Glomerular visceral epithelial cell (primary cell): ENCODE results near the gene RNF157.

Experiments
- DNase-seq: peaks from one replicate; pipeline ENCODE4 v3.0.0-alpha.2; 2016; ENCODE audit errors: extremely low spot score

The RNF157 gene

DNA sequence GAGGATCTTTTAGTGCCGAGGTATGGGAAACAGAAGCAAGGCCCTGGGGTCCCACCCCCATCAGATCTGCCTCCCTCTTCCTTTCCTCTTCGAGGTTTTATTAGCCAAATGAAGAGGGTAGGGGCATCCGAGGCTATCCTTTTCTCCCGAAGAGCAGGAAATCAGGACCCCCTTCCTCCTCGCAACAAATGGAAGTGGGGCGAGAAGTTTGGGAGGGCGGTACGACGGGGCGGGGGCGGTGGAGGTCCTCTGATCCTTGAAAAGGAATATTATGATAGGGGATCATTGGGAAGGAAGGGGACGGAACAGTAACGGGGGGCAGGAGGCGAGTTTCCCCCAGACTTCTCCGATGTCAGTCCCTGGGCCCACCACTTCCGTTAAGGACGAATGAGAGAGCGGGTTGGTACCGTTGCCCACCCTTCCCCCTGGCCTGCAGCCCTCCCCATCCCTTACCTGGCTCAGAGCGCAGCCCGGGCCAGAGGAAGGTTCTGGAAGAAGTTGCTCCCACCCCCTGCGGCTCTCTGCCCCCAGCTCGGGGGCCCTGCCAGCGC is 99.6 kb downstream of the RNF157 start:
- DNase-seq, result no peak

DNA sequence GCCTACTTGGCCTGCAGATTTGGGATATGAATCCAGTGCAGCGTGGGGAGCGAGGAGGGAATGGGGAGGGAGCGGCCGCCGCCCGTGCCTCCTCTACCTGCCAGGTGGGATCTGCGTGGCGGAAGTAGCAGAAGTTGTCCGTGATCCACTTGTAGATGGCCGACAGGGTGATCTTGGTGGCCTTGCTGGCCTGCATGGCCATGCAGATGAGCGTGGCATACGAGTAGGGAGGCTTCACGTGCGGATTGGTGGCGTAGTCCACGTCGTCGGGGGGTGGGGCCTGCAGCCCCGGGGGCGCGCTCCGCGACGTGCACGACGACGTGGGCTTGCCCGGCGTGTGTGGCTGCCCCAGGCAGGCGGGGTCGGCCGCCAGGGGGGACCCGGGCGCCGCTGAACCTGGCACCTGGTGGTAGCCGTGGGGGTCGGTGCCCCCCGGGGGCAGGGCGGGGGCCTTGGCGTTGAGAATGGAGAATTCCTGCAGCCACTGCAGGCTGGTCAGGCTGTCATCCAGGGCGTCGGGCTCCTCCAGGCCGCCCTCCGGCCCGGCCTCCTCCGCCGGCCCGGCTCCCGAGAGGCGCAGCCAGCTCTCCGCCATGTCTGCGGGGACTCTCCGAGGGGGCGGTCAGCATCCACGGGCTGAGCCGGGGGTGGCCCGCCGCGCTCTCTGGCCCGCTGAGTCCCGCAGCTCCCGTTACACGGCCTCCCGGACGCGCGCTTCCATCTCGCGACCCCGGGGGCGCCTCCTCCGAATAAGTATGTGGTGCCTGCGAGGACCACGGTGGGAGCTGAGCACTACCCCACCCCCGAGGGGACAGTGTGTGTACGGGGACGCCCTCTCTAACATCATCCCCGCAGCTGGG is 100.3 kb downstream of the RNF157 start:
- no peak for DNase-seq

- DNase-seq, result no peak
Measured at GRCh38 chr17:76138896-76139752, 101.2 kb downstream of the RNF157 start.

DNA sequence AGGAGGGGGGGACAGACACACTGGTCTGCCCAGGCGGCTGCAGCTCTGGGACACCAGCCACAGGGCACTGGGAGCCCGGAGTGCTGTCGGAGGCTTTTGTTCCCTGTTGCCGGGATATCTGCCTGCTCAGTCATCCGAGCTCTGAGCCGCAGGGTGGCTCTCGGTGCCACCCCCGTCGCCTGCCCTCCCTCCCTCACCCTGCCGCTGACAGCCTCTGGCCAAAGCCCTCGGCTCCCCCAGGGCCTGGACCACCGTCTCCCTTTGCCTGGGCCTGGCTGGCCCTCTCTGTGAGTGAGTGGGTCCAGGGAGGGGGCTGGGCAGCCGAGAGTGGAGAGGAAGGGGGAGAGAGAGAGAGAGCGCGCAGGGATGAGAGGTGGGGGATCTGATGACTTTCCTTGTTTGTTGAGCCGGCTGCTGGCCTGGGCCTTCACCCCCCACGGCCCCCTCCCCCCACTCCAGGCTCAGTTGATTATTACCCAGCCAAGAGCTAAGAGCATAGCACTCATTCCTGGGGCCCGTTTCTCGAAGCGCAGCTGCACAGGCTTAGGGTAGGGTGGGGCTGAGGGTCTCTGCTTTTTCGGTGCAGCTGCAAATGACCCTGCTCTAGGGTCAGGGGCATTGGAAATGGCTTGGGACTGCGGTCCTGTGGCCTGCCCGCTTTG is 101.9 kb downstream of the RNF157 start:
- peak; percentile 65 for DNase-seq

DNA sequence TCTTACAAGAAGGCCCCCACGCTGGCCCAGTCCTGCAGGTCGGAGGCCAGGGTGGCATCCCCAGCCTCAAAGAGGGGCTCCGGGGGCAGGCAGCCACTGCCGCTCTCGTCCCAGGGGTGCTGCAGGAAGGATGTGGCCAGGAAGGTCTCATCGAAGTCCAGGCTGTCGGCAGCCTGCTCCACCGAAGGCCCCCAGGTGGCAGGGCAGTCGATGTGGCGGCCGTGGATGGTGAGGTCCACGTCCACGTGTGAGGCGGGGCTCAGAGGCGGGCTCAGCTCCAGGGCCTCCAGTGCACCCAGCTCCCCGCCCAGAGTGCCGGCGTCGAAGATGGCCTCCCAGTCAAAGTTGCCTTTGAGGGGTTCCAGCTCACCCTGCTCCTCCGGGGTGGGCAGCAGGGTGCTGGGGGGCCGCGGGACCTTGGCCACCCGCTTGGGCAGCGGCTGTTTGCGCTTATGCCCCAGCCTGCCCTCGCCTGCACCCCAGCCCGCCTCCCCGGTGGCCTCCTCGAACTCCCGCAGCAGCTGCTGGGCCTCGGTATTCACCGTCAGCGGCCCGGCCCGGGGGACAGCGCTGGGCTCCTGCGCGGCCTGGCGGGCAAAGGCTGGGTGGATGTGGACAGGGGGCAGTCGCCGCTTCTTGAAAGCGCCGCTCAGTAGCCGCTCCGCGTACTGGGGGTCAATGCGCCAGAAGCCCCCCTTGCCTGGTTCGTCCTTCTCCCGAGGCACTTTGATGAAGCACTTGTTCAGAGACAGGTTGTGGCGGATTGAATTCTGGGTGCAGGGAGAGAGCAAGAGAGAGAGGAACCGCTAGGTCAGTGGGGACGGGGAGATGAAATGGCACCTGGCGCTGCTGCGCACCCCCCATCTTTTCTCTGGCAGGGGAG is 102.7 kb downstream of the RNF157 start:
- DNase-seq, result no peak

DNA sequence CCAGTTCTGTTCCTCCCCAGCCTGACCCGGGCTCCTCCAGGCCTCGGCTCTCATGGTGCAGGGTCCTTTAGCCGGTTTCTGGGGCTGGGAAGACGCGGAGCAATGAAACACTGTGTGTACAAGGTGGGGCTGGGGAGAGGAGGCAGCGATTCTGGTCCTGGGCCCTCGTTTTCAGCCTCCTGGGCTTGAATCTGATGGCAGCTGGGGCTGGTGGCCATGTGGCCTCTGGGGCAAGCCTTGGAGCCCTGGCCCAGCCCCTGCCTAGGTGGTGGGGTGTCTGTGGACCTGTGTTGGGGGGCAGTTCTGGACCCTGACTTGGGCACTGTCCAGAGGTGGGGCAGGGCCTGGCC is 103.3 kb downstream of the RNF157 start:
- no peak for DNase-seq

DNA sequence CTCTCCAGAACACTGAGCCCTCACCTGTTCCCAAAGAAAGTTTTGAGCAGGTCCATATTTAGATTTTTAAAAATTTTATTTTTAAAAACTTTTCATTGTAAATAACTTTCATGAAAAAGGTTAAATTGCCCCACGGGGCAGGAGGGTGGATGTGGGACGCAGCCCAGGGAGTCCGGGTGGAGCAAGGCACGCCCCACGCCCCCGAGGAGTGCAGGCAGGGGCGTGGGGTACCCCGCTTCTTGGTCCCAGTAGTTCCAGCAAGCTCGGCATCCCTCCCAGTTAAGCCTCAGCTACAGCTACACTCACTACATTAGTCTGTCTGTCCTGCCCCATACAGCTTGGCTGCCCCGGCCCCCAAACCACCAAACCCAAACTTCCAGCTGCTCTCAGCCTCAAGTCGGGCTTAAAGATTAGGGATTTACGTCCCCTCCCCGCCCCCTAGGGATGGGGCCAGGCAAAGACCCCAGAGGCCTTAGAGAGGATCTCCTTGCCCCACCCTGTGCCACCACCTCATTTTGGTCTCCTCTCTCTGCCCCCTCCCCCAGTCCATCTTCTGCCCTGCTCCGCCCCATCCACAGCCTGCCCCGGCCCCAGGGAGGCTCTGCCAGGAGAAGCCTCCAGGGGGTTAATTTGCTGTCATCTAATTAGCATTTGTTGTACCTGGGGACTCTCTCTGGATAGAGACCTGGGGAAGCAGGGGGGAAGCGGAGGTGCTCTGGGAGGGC is 103.9 kb downstream of the RNF157 start:
- DNase-seq, result no peak

DNA sequence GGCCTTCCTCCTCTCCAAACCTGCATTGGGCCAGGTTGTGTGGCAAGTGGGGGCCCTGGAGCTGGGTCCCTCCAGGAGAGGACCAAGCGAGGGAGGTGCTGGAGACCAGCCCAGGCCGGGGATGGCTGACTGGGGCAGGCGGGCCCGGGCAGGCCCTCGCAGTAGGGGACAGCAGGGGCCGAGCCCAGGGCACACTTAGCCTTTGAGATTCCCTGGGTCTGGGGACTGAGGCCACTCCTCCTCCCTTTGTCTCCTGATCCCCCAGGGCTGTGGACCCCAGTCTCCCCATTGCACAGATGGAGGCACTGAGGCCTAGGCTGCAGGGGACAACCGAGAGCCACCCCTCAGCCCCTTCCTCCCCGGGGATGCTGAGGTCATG is 104.5 kb downstream of the RNF157 start:
- DNase-seq, result no peak

- no peak for DNase-seq
Measured at GRCh38 chr17:76134911-76135809, 105.1 kb downstream of the RNF157 start.

DNA sequence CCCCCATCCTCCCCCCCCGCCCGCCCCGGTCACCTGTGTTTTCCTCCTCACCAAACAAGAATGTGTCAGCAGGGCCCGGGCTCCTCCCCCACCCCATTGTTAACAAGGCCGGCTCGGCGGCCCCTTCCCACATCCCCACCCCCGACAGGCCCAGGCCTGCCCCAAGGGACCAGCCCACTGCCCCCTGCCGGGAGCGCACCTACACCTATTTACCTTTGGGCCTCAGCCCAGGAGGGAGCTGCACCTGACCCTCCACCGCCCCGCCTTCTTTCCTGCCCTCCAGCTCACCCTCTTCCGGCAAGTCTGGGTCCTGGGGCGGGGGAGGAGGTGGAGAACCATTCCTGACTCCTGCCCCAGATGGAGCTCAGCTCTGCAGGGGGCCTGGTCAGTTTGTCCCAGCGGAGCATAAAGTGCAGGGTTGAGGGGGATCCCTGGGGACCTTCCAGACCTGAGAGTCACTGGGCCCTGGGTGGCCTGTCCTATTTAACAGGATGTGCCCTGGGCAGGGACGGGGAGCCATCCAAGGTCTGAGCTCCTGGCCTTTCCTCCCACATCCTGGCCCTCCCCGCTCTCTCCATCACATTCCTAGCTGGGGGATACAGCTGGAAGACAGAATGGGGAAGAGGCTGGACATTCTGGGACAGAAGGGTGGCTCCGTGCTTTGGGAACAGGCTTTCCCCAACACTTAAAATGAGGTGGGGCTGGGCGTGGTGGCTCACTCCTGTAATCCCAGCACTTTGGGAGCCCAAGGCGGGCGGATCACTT is 107.5 kb downstream of the RNF157 start:
- DNase-seq, result peak; percentile 18

DNA sequence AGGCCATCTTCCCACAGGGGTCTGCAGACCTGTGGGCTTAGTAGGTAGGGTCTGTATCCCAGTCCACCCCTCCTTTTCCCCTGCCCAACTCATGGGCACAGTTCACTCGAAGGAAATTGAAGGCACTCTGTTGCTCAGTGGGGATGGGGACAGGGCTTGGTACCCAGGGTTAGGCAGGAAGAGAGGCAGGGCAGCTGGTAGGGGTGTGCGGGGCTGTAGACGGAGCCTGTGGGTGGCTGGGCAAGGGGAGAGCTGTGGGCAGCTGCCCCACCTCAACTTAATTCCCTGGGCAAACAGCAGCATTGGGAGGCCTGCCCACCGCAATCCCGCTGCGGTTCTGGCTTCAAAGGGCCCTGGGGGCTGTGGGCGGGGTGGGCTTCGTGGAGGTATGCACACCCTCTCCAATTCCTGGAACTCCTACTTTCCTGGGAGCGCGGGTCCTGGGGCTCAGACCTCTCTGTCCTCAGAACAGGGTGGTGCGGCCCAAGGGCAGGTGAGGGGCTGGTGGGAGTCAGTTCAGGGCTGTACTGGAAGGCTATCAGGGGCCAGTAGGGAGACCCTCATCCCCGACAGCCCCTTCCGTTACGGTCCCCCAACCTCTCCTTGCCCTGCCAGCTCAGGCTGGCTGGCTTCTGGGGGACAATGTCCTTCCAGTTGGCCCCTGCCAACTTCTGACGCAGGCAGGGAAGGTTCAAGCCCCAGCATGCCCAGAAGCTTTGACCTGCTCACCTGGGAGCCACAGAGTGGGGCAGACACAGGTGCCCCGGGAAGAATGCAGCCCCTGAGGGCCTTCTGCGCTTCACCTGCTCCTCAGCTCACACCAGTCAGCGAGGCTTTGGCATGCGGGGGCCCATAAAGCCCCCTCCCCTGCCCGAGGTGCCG is 108.4 kb downstream of the RNF157 start:
- no peak for DNase-seq

- DNase-seq, result no peak
Measured at GRCh38 chr17:76131051-76131691, 109.1 kb downstream of the RNF157 start.

DNA sequence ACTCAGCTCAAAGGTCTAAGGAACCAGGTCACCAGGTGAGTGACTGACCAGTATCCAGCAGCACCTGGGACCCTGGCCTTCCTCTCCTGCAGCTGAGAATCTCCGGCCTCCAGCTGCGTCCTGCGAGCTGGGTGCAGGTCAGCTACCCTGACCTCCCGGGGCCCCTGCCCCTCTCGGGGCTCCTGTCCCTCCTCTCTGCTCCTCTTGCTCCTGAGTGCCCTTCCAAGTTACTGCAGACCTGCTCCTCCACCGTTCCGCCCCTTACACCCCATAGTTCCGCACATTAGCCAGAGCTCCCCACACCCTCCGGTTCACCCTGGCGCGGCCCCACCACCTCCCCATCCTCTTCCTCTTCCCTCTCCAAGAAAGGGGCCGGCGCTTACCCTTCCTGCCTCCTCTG is 109.8 kb downstream of the RNF157 start:
- DNase-seq, result no peak

GRCh38 chr17:76125922-76126321 is 114.4 kb downstream of the RNF157 start:
- no peak for DNase-seq

- DNase-seq, result no peak
Measured at GRCh38 chr17:76125391-76125675, 115.0 kb downstream of the RNF157 start.

GRCh38 chr17:76124582-76125390 is 115.5 kb downstream of the RNF157 start:
- no peak for DNase-seq
